HuH-7 (cell line): ENCODE measurements around the gene BCR.

ENCODE experiments used
- DNase-seq: peaks from one replicate; pipeline ENCODE4 v3.0.0; 2011; ENCODE audit warnings: low spot score

Gene BCR

GRCh38 chr22:23277583-23278295 lies 97.4 kb downstream of the BCR start:
- DNase-seq: no peak

- no peak for DNase-seq
Observed at GRCh38 chr22:23278883-23279675, 98.8 kb downstream of the BCR start.

- DNase-seq: no peak
Observed at GRCh38 chr22:23279781-23280180, 99.5 kb downstream of the BCR start.

- no peak for DNase-seq
Observed at GRCh38 chr22:23280356-23281052, 100.2 kb downstream of the BCR start.

- DNase-seq: no peak
Observed at GRCh38 chr22:23281053-23281405, 100.7 kb downstream of the BCR start.

- peak; percentile 96 for DNase-seq
Observed at GRCh38 chr22:23281406-23282088, 101.2 kb downstream of the BCR start.

GRCh38 chr22:23282089-23282501 lies 101.8 kb downstream of the BCR start:
- DNase-seq: no peak

- DNase-seq: no peak
Observed at GRCh38 chr22:23282516-23282915, 102.2 kb downstream of the BCR start.

- no peak for DNase-seq
Observed at GRCh38 chr22:23282986-23283385, 102.7 kb downstream of the BCR start.

GRCh38 chr22:23283591-23284503 lies 103.5 kb downstream of the BCR start:
- DNase-seq: peak; percentile 74

GRCh38 chr22:23284504-23285033 lies 104.3 kb downstream of the BCR start:
- no peak for DNase-seq

- DNase-seq: no peak
Observed at GRCh38 chr22:23285236-23285635, 104.9 kb downstream of the BCR start.

GRCh38 chr22:23285734-23286133 lies 105.4 kb downstream of the BCR start:
- DNase-seq: no peak

- DNase-seq: no peak
Observed at GRCh38 chr22:23286296-23286695, 106.0 kb downstream of the BCR start.

GRCh38 chr22:23287136-23288095 lies 107.1 kb downstream of the BCR start:
- DNase-seq: no peak

- DNase-seq: no peak
Observed at GRCh38 chr22:23288301-23289129, 108.2 kb downstream of the BCR start.

- no peak for DNase-seq
Observed at GRCh38 chr22:23289130-23289503, 108.8 kb downstream of the BCR start.

- peak; percentile 98 for DNase-seq
Observed at GRCh38 chr22:23289851-23290724, 109.8 kb downstream of the BCR start.
